ENCODE results near the gene NSF.
"Not testable (repeated sequence)": the region's sequence is repeated elsewhere in the genome, so short reads cannot be mapped to it uniquely, and the experiment has no call there.

NSF gene

DNA sequence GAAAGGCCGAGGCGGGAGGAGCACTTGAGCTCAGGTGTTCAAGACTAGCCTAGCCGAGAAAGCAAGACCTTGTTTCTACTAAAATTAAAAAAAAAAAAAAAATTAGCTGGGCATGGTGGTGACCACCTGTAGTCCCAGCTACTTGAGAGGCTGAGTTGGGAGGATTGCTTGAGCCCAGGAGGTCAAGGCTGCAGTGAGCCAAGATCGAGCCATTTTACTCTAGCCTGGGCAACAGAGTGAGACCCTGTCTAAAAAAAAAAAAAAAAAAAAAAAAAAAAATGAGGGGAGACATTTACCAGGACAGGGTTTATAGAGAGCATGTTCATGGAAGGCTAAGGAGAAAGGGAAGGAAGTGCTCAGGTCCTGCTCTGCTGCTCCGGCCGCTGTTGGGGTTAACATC, 202.6 kb downstream of the NSF start:
- not testable (repeated sequence) for H3K4me1 ChIP-seq (ENCODE audit: control insufficient read depth, insufficient read depth, low read length); H3K9ac ChIP-seq (ENCODE audit: low read depth, low read length)
- H3K27me3 ChIP-seq (ENCODE audit: control insufficient read depth, insufficient read depth, low read length) = peaks cover 55% of the 10 kb centered on the region

DNA sequence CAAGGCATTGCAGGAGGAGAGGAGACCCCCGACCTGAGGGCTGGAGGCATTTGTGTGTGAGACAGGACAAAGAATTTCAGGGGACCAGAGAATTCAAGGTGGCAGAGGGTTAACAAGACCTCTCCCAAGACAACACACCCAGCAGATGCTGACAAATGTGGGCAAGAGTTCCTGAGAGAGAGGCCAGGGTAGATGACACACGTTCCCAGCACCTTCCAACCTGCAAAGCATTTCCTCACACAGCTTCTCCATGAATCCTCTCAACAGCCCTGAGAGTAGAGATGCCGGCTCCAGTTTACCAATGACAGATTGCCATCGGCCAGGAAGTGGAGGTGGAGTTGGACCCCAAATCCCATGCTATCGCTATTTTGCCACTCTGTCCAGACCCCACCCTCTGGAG, 203.1 kb downstream of the NSF start:
- H3K9ac ChIP-seq (ENCODE audit: low read depth, low read length) = no peak overlapping the region
- H3K9me3 ChIP-seq (ENCODE audit: control insufficient read depth, insufficient read depth, low read length) = no peaks in the 10 kb centered on the region
- no peaks in the 10 kb centered on the region; the same call in 1 of the 2 replicates for H3K4me1 ChIP-seq (ENCODE audit: control insufficient read depth, insufficient read depth, low read length)
- peaks cover 49% of the 10 kb centered on the region for H3K27me3 ChIP-seq (ENCODE audit: control insufficient read depth, insufficient read depth, low read length)
- H3K36me3 ChIP-seq (ENCODE audit: control insufficient read depth, insufficient read depth, low read length) = no peaks in the 10 kb centered on the region
- H3K4me3 ChIP-seq (ENCODE audit: low read depth, low read length) = no peak overlapping the region
- H3K27ac ChIP-seq (ENCODE audit: low read depth, low read length) = no peak overlapping the region

More for the DNA sequence above, 202.6 kb downstream of the NSF start:
- H3K9me3 ChIP-seq (ENCODE audit: control insufficient read depth, insufficient read depth, low read length); H3K27ac ChIP-seq (ENCODE audit: low read depth, low read length); H3K4me3 ChIP-seq (ENCODE audit: low read depth, low read length); H3K36me3 ChIP-seq (ENCODE audit: control insufficient read depth, insufficient read depth, low read length): not testable (repeated sequence)

DNA sequence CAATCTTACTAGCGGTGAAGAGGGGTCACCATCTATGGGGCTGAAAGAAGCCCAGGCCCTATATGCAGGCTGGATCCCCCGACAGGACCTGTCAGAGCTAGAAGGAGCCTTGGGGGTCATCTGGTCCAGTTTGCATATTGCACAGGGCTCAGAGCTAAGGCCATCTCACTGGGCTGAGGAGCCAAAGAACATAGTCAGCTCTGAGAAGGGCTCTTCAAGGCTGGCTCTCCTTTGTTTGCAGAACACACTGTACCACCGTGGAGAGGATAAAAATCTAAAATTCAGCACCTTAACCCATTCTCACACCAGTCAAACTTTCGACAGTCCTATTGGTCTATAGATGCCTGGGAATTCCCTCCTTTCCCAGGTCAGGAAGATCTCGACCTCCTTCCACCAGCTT, 203.8 kb downstream of the NSF start:
- peaks cover 42% of the 10 kb centered on the region for H3K27me3 ChIP-seq (ENCODE audit: control insufficient read depth, insufficient read depth, low read length)
- no peak overlapping the region for H3K27ac ChIP-seq (ENCODE audit: low read depth, low read length)
- no peaks in the 10 kb centered on the region for H3K9me3 ChIP-seq (ENCODE audit: control insufficient read depth, insufficient read depth, low read length)
- no peaks in the 10 kb centered on the region; the same call in 1 of the 2 replicates for H3K4me1 ChIP-seq (ENCODE audit: control insufficient read depth, insufficient read depth, low read length)
- no peak overlapping the region for H3K4me3 ChIP-seq (ENCODE audit: low read depth, low read length)
- no peak overlapping the region for H3K9ac ChIP-seq (ENCODE audit: low read depth, low read length)
- no peaks in the 10 kb centered on the region for H3K36me3 ChIP-seq (ENCODE audit: control insufficient read depth, insufficient read depth, low read length)

DNA sequence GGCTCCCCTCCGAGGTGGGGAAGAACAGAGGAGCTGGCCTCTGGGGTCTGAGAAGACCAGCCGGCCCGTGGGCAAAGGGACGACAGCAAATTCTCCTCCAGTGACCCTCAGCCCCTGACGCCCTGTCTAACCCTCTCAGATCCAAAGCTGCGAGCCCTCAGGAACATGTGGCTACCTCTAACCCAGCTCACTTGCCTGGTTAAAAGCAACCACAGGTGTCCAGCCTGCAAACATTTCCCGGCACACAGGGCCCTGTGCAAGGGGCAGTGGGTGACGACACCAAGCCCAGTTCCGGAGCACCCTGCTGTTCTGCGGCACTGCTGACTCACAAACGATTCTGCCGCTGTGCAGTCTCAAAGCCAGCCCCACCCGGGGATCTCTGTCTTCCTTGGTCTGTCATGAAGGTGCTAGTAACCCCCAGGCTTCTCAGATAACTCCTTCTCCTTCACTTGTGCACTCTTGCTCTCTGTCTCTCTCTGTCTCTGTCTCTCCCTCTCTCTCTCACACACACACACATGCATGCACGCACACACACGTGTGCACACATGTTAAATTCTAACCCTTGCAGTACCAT, 205.0 kb downstream of the NSF start:
- Histone ChIP-seq H3K9me3 (ENCODE audit: control insufficient read depth, insufficient read depth, low read length) (no peaks in the 10 kb centered on the region), H3K4me3 (ENCODE audit: low read depth, low read length) (no peak overlapping the region), H3K4me1 (ENCODE audit: control insufficient read depth, insufficient read depth, low read length) (no peaks in the 10 kb centered on the region; the same call in 1 of the 2 replicates), H3K27ac (ENCODE audit: low read depth, low read length) (no peak overlapping the region), H3K36me3 (ENCODE audit: control insufficient read depth, insufficient read depth, low read length) (no peaks in the 10 kb centered on the region), H3K9ac (ENCODE audit: low read depth, low read length) (no peak overlapping the region), H3K27me3 (ENCODE audit: control insufficient read depth, insufficient read depth, low read length) (peaks cover 30% of the 10 kb centered on the region)

DNA sequence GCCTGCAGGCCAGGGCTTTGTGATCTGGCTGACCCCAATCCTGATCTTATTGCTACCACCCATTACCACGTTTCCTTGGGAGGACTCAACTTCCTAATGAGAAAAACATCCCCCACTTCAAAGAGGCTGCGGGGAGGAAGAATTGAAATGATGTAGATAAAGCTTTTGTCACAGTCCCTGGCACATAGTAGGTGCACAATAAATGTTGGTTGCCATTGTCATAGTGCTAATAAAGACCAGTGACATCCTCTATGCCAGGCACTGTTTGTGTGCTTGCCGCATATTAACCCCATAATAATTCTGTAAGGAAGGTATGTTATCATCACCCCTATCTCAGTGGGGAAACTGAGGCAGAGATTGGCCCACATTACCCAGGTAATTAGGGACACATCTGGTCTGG, 205.6 kb downstream of the NSF start:
- Histone ChIP-seq H3K9me3 (ENCODE audit: control insufficient read depth, insufficient read depth, low read length) (no peaks in the 10 kb centered on the region), H3K9ac (ENCODE audit: low read depth, low read length) (no peak overlapping the region), H3K4me3 (ENCODE audit: low read depth, low read length) (no peak overlapping the region), H3K27ac (ENCODE audit: low read depth, low read length) (no peak overlapping the region), H3K4me1 (ENCODE audit: control insufficient read depth, insufficient read depth, low read length) (no peaks in the 10 kb centered on the region; the same call in 1 of the 2 replicates), H3K36me3 (ENCODE audit: control insufficient read depth, insufficient read depth, low read length) (no peaks in the 10 kb centered on the region), H3K27me3 (ENCODE audit: control insufficient read depth, insufficient read depth, low read length) (peaks cover 24% of the 10 kb centered on the region)

DNA sequence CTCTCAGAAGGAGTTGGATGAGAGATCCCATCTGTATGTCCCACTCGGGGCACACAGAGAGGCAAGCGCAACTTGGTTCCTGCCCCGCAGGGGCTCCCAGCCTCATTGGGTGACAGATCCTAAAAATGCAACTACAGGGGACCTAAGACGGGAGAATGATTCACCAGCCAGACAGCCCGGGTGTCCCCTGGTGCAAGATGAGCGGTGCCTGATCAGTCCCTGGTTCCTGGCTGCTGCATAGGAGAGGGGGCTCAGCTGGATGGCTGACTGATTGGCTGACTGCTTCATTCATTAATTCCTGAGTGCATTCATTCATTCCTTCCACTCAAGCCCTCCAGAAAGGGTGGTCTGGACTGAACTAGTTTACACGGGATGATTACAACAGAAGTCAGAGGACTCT, 206.1 kb downstream of the NSF start:
- H3K9ac ChIP-seq (ENCODE audit: low read depth, low read length) = no peak overlapping the region
- H3K36me3 ChIP-seq (ENCODE audit: control insufficient read depth, insufficient read depth, low read length) = no peaks in the 10 kb centered on the region
- H3K4me3 ChIP-seq (ENCODE audit: low read depth, low read length) = no peak overlapping the region
- H3K9me3 ChIP-seq (ENCODE audit: control insufficient read depth, insufficient read depth, low read length) = no peaks in the 10 kb centered on the region
- no peak overlapping the region for H3K27ac ChIP-seq (ENCODE audit: low read depth, low read length)
- peaks cover 20% of the 10 kb centered on the region for H3K27me3 ChIP-seq (ENCODE audit: control insufficient read depth, insufficient read depth, low read length)
- H3K4me1 ChIP-seq (ENCODE audit: control insufficient read depth, insufficient read depth, low read length) = no peaks in the 10 kb centered on the region; the same call in 1 of the 2 replicates

DNA sequence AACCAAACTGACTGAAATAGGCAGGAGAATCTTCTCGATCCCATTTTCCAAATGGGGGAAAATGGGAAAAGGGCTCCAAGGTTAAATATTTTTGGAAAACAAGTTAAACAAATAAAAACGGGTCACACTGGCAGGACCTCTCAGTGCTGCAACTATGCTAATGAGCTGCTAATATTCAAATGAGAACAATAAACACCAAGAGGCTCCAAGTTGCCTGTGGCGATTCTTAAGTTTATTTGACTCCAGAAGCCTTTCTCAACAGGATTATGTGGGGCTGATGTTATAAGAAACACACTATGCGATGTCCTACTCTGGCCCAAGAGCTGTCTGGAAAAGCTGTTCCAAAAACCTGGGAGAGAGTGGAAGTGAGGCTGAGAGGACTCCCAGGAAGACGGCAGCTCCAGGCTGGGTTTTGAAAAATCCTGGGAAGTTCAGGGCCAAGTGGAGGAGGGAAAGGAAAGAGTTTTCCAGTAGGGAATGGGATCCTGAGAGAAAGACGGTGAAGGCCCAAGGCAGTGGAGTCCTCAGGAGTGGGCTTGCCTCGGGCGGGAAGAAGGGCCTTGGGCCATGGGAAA, 206.6 kb downstream of the NSF start:
- Histone ChIP-seq H3K9me3 (ENCODE audit: control insufficient read depth, insufficient read depth, low read length) (no peaks in the 10 kb centered on the region), H3K27ac (ENCODE audit: low read depth, low read length) (no peak overlapping the region), H3K9ac (ENCODE audit: low read depth, low read length) (no peak overlapping the region), H3K4me3 (ENCODE audit: low read depth, low read length) (no peak overlapping the region), H3K4me1 (ENCODE audit: control insufficient read depth, insufficient read depth, low read length) (no peaks in the 10 kb centered on the region; the same call in 1 of the 2 replicates), H3K36me3 (ENCODE audit: control insufficient read depth, insufficient read depth, low read length) (no peaks in the 10 kb centered on the region), H3K27me3 (ENCODE audit: control insufficient read depth, insufficient read depth, low read length) (peaks cover 15% of the 10 kb centered on the region; the same call in 1 of the 2 replicates)

DNA sequence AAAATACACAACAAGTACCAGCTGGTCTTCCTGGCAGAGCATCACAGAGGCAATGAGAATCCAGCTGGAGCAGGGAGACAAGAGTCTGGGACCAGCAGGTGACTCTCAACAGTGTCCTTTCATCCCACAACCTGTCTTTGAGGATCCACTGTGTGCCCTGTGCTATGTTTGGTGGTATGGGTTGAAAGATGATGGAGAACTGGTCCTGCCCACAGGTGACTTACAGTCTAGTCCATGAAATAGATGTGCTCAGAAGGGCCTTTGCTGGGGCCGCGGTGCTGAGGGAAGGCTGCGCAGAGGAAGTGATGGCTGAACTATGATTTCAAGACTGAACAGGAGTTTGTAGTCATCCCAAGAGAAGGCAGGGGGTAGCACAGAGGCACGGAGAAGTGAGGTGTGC, 210.1 kb downstream of the NSF start:
- Histone ChIP-seq H3K27me3 (ENCODE audit: control insufficient read depth, insufficient read depth, low read length) (no peaks in the 10 kb centered on the region), H3K27ac (ENCODE audit: low read depth, low read length) (no peak overlapping the region), H3K9ac (ENCODE audit: low read depth, low read length) (no peak overlapping the region), H3K4me3 (ENCODE audit: low read depth, low read length) (no peak overlapping the region), H3K36me3 (ENCODE audit: control insufficient read depth, insufficient read depth, low read length) (no peaks in the 10 kb centered on the region), H3K4me1 (ENCODE audit: control insufficient read depth, insufficient read depth, low read length) (no peaks in the 10 kb centered on the region; the same call in 1 of the 2 replicates), H3K9me3 (ENCODE audit: control insufficient read depth, insufficient read depth, low read length) (no peaks in the 10 kb centered on the region)

DNA sequence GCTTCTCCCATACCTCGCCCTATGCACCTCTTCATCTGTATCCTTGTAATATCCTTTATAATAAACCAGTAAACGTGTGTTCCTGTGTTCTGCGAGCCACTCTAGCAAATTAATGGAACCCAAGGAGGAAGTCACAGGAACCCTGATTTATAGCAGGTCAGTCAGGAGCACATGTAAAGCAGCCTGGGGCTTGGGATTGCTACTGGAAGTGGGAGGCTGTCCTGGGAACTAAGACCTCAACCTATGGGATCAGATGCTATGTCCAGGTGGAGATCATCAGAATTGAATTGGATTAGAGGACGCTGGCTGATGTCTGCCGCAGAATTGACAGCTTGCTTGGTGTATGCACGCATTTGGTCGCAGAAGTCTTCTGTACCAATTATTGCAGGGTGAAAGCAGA, 212.3 kb downstream of the NSF start:
- Histone ChIP-seq H3K9ac (ENCODE audit: low read depth, low read length) (no peak overlapping the region), H3K9me3 (ENCODE audit: control insufficient read depth, insufficient read depth, low read length) (no peaks in the 10 kb centered on the region), H3K27ac (ENCODE audit: low read depth, low read length) (no peak overlapping the region), H3K4me3 (ENCODE audit: low read depth, low read length) (no peak overlapping the region), H3K27me3 (ENCODE audit: control insufficient read depth, insufficient read depth, low read length) (no peaks in the 10 kb centered on the region), H3K4me1 (ENCODE audit: control insufficient read depth, insufficient read depth, low read length) (no peaks in the 10 kb centered on the region), H3K36me3 (ENCODE audit: control insufficient read depth, insufficient read depth, low read length) (no peaks in the 10 kb centered on the region)

DNA sequence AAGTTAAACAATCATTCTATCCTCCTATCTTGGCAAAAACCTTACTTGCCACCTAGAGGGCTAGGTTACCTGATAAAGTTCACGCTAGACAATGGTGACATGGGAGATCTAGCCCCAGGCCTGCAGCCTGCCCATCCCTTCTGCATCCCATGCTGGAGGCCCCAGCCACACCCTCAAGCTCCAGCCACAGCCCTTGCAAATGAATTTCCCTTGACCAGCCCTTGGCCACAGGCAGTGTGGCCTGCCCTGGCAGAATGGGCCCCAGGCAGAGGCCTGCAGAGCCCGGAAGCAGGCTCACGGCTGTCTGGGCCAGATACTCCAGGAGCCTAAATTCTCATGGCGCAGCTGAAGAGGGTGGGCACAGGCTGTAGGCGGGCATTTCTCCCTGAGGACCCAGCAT, 213.1 kb downstream of the NSF start:
- Histone ChIP-seq H3K9ac (ENCODE audit: low read depth, low read length) (no peak overlapping the region), H3K4me1 (ENCODE audit: control insufficient read depth, insufficient read depth, low read length) (no peaks in the 10 kb centered on the region), H3K9me3 (ENCODE audit: control insufficient read depth, insufficient read depth, low read length) (no peaks in the 10 kb centered on the region), H3K4me3 (ENCODE audit: low read depth, low read length) (no peak overlapping the region), H3K27me3 (ENCODE audit: control insufficient read depth, insufficient read depth, low read length) (no peaks in the 10 kb centered on the region), H3K36me3 (ENCODE audit: control insufficient read depth, insufficient read depth, low read length) (no peaks in the 10 kb centered on the region), H3K27ac (ENCODE audit: low read depth, low read length) (no peak overlapping the region)

DNA sequence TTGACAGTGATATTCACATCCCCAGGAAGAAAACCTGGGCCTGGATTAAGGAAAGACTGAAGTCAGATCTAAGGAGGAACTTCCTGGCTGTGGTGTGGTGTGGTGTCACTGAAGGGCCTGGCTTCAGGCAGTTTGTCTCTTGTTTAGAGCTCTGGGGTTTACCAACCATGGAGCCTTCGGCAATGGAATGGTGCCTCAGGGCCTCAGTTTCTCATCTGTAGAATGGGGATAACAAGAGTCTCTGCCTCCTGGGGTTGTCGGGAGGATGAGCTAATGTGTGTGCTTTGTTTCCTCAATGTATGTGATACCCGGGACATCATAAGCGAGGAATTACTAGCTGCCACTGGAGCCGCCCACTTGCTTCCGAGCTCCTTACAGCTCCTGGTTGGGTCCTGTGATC, 215.3 kb downstream of the NSF start:
- Histone ChIP-seq H3K9ac (ENCODE audit: low read depth, low read length) (no peak overlapping the region), H3K4me3 (ENCODE audit: low read depth, low read length) (no peak overlapping the region), H3K27me3 (ENCODE audit: control insufficient read depth, insufficient read depth, low read length) (no peaks in the 10 kb centered on the region), H3K27ac (ENCODE audit: low read depth, low read length) (no peak overlapping the region), H3K9me3 (ENCODE audit: control insufficient read depth, insufficient read depth, low read length) (no peaks in the 10 kb centered on the region), H3K4me1 (ENCODE audit: control insufficient read depth, insufficient read depth, low read length) (peaks cover 5% of the 10 kb centered on the region), H3K36me3 (ENCODE audit: control insufficient read depth, insufficient read depth, low read length) (no peaks in the 10 kb centered on the region)

Data from HUES48 (cell line).